Measurements from ENCODE around the gene GALNS.

GALNS gene

DNA sequence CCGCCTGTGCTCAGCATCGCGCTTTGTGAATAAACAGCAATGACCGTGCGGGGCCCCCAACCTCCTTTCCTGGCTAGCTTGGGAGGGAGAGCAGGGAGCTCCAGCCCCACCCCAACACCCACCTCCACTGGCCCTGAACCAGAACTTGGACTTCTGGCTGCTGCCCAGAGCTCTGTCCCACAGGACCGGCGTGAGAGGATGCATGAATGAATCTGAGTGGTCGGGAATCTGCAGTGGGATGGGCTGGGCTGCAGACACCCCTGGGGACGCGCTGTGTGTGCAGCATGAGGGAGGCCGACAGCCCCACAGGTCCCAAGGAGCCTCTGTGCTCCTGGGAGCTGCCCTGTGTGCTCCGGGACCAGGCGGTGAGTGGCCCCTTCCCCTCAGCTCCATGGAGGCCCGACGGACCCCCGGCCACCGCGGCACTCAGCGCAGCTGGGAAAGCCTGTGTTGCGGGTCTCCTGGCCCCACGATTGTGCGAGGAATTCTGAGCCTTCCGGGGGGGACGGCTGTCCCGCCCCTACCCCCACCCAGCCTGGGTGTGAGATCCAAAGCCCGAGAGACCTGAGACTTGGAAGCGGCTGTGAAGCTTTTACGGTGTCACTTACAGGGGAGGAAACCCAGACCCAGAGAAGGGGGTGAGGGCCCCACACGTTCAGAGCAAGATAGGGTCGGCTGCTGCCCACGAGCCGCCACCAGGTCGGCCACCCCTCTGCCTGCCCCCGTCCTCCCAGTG is 77.2 kb downstream of the GALNS start:
- no peak overlapping the region for H3K4me3 ChIP-seq (ENCODE audit: insufficient read length, low read depth)
- peaks cover 19% of the 10 kb centered on the region for H3K27me3 ChIP-seq (ENCODE audit: insufficient read depth, insufficient read length)
- peaks cover 28% of the 10 kb centered on the region for H3K36me3 ChIP-seq (ENCODE audit: insufficient read depth, insufficient read length, low read length)
- no peak for TF ChIP-seq YY1 (IDR thresholded peaks at IDR 0.05; ENCODE audit: insufficient read depth, insufficient read length)
- DNase-seq (ENCODE audit: low read depth, low spot score) = no peak
- no peaks in the 10 kb centered on the region for H3K9me3 ChIP-seq (ENCODE audit: insufficient read depth, low read length)
- peaks cover 55% of the 10 kb centered on the region for H3K4me1 ChIP-seq (ENCODE audit: insufficient read depth, insufficient read length)
- peak overlapping the region; percentile 42 for H3K9ac ChIP-seq (ENCODE audit: insufficient read length, low read depth)

DNA sequence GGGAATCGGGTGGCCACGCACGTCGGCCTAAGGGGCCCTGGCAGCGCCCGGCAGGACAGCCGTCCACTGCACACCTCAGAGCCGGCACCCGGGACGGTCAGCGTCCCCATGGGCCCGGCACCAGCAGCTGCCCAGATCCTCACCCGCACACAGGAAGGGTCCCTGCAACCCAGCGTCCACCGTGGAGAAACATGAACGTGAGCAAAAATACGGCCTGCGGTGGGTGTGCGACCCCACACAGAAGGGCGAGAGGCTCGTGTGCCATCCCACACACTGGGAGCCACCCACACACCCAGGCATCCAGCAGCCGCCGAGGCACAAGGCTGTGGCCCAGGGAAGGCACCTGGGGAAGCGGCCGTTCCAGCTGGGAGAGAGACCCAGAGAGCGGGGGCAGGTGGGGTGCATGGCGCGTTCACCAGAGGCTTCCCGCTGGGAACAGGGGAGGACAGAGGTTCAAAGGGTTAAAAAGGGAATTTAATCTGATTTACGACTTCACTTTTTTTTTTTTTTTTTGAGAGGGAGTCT is 78.1 kb downstream of the GALNS start:
- H3K27me3 ChIP-seq (ENCODE audit: insufficient read depth, insufficient read length) = peaks cover 22% of the 10 kb centered on the region
- H3K4me1 ChIP-seq (ENCODE audit: insufficient read depth, insufficient read length) = peaks cover 56% of the 10 kb centered on the region
- no peaks in the 10 kb centered on the region for H3K9me3 ChIP-seq (ENCODE audit: insufficient read depth, low read length)
- TF ChIP-seq ZNF274 (IDR thresholded peaks at IDR 0.05; ENCODE audit: low read depth, low read length) (no peak), YY1 (IDR thresholded peaks at IDR 0.05; ENCODE audit: insufficient read depth, insufficient read length) (no peak), SUZ12 (IDR thresholded peaks at IDR 0.05; ENCODE audit: extremely low read depth, insufficient read depth, insufficient read length) (no peak)
- no peak overlapping the region for H3K4me3 ChIP-seq (ENCODE audit: insufficient read length, low read depth)
- peak overlapping the region; percentile 32 for H3K9ac ChIP-seq (ENCODE audit: insufficient read length, low read depth)
- DNase-seq (ENCODE audit: low read depth, low spot score) = no peak
- peaks cover 29% of the 10 kb centered on the region for H3K36me3 ChIP-seq (ENCODE audit: insufficient read depth, insufficient read length, low read length)

DNA sequence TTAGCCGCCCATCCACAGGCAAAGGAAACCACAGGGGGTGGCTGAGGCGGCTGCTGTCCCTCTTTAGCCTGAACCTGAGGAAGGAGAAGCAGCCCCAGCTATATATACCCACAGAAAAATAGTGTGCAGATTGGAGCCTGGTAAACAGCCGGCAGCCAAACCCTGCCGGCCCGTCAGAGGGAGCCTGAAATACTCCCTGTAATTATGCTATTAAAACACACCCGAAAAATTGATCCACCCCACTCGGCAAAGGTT is 78.5 kb downstream of the GALNS start:
- no peak overlapping the region for H3K4me3 ChIP-seq (ENCODE audit: insufficient read length, low read depth)
- DNase-seq (ENCODE audit: low read depth, low spot score) = no peak
- peaks cover 27% of the 10 kb centered on the region for H3K36me3 ChIP-seq (ENCODE audit: insufficient read depth, insufficient read length, low read length)
- H3K4me1 ChIP-seq (ENCODE audit: insufficient read depth, insufficient read length) = peaks cover 60% of the 10 kb centered on the region
- H3K9ac ChIP-seq (ENCODE audit: insufficient read length, low read depth) = peak overlapping the region; percentile 32
- no peaks in the 10 kb centered on the region for H3K9me3 ChIP-seq (ENCODE audit: insufficient read depth, low read length)
- peaks cover 26% of the 10 kb centered on the region for H3K27me3 ChIP-seq (ENCODE audit: insufficient read depth, insufficient read length)
- TF ChIP-seq SUZ12 (IDR thresholded peaks at IDR 0.05; ENCODE audit: extremely low read depth, insufficient read depth, insufficient read length) (no peak), YY1 (IDR thresholded peaks at IDR 0.05; ENCODE audit: insufficient read depth, insufficient read length) (no peak), ZNF274 (IDR thresholded peaks at IDR 0.05; ENCODE audit: low read depth, low read length) (no peak)

DNA sequence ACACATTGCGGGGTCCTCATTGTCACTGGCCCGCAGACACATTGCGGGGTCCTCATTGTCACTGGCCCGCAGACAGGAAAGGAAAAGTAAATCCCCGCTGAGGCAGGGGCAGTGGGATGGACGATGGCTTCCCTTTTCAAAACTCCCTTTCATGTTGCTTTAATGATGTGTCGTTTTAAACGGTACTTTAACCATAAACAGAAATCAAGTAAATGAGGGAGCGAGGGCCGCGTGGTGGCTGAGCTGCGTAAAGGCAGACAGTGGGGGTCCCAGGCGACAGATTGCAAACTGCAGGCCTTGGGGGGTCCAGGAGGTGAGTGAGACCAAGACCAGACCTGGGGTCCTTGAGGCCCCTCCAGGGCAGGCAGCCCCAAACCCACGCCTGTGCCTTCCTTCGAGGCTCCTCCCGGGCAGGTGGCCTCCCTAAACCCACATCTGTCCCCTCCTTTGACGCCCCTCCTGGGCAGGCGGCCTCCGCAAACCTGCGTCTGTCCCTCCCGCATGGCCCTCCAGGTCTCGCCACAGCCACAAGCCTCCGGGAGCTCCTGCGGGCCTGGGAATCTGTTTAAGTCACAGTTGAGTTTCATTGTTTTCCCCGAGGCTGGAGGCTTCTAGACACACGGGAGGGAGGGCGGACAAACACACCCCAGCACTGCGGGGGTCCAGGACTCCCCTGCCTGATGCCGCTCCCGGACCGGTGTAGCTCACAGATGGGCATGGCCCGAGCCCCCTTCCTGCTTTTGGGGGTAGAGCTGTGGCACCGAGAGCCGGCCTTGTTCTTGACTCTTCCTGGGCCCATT is 79.1 kb downstream of the GALNS start:
- DNase-seq (ENCODE audit: low read depth, low spot score) = no peak
- peak overlapping the region; percentile 76 for H3K9ac ChIP-seq (ENCODE audit: insufficient read length, low read depth)
- H3K9me3 ChIP-seq (ENCODE audit: insufficient read depth, low read length) = no peaks in the 10 kb centered on the region
- H3K4me3 ChIP-seq (ENCODE audit: insufficient read length, low read depth) = no peak overlapping the region
- no peak for TF ChIP-seq YY1 (IDR thresholded peaks at IDR 0.05; ENCODE audit: insufficient read depth, insufficient read length)
- H3K4me1 ChIP-seq (ENCODE audit: insufficient read depth, insufficient read length) = peaks cover 65% of the 10 kb centered on the region
- peaks cover 29% of the 10 kb centered on the region for H3K27me3 ChIP-seq (ENCODE audit: insufficient read depth, insufficient read length)
- H3K36me3 ChIP-seq (ENCODE audit: insufficient read depth, insufficient read length, low read length) = peaks cover 27% of the 10 kb centered on the region

DNA sequence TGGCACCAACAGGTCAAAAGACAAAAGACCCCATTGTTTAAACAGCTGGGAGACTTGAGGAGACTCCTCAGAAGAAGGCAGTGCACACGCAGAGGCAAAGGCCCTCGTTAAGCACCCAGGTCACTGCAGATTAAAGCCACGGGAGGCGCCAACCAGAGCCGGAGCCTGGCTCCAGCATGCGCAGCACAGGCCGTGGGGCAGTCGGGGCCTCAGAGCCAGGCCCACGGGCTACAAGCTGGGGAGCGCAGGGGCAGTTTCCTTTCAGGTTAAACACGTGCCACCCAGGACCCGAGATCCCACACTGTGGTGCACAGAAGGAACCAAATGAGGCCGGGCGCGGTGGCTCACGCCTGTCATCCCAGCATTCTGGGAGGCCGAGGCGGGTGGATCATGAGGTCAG is 80.9 kb downstream of the GALNS start:
- no peaks in the 10 kb centered on the region for H3K9me3 ChIP-seq (ENCODE audit: insufficient read depth, low read length)
- H3K36me3 ChIP-seq (ENCODE audit: insufficient read depth, insufficient read length, low read length) = peaks cover 33% of the 10 kb centered on the region
- H3K4me1 ChIP-seq (ENCODE audit: insufficient read depth, insufficient read length) = peaks cover 56% of the 10 kb centered on the region
- no peak overlapping the region for H3K4me3 ChIP-seq (ENCODE audit: insufficient read length, low read depth)
- H3K27me3 ChIP-seq (ENCODE audit: insufficient read depth, insufficient read length) = peaks cover 40% of the 10 kb centered on the region
- H3K9ac ChIP-seq (ENCODE audit: insufficient read length, low read depth) = no peak overlapping the region
- no peak for DNase-seq (ENCODE audit: low read depth, low spot score)
- TF ChIP-seq SUZ12 (IDR thresholded peaks at IDR 0.05; ENCODE audit: extremely low read depth, insufficient read depth, insufficient read length) = no peak
- TF ChIP-seq YY1 (IDR thresholded peaks at IDR 0.05; ENCODE audit: insufficient read depth, insufficient read length) = no peak
- TF ChIP-seq ZNF274 (IDR thresholded peaks at IDR 0.05; ENCODE audit: low read depth, low read length) = no peak

DNA sequence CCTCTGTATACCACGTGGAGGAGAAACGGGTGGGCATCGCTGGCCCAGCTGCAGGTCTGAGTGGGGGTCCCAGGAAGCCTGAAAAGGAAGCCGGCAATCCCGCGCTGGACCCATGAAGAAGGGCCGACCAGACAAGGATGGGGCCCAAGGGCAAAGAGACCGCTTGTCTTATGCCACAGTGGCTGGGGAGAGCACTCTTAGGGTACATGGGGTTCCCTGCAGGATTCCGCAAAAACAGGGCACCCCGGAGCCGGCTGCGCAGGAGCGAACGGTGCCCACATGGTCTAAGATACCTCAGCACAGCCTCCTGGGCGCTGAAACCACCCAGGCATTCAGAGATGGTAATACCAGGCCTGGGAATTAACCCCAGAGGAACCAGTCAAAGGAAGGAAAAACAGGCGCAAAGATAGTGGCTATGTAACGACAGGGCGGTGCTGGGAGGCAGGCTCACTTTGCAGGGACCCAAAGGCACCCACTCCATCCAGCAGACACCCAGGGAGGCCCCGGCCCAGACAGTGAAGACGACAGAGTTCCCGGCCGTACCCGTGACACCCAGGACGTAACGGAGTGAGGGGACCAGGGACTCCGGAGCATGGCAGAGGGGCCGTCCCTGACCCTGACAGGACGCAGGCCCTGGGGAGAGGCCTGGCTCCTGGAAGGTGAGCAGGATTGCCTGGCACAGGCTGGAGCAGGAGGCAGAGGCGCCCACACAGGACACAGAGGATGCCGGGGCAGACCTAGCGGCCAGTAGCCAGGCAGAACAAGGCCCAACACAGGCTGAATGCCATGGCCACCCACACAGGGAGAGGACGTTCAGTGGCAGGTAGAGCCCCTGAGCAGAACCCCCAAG is 82.0 kb downstream of the GALNS start:
- H3K4me3 ChIP-seq (ENCODE audit: insufficient read length, low read depth) = no peak overlapping the region
- peaks cover 45% of the 10 kb centered on the region for H3K27me3 ChIP-seq (ENCODE audit: insufficient read depth, insufficient read length)
- TF ChIP-seq ZNF274 (IDR thresholded peaks at IDR 0.05; ENCODE audit: low read depth, low read length) = no peak
- TF ChIP-seq YY1 (IDR thresholded peaks at IDR 0.05; ENCODE audit: insufficient read depth, insufficient read length) = no peak
- no peak for TF ChIP-seq SUZ12 (IDR thresholded peaks at IDR 0.05; ENCODE audit: extremely low read depth, insufficient read depth, insufficient read length)
- DNase-seq (ENCODE audit: low read depth, low spot score) = no peak
- peaks cover 30% of the 10 kb centered on the region for H3K36me3 ChIP-seq (ENCODE audit: insufficient read depth, insufficient read length, low read length)
- peak overlapping the region; percentile 51 for H3K9ac ChIP-seq (ENCODE audit: insufficient read length, low read depth)
- no peaks in the 10 kb centered on the region for H3K9me3 ChIP-seq (ENCODE audit: insufficient read depth, low read length)
- peaks cover 59% of the 10 kb centered on the region for H3K4me1 ChIP-seq (ENCODE audit: insufficient read depth, insufficient read length)

DNA sequence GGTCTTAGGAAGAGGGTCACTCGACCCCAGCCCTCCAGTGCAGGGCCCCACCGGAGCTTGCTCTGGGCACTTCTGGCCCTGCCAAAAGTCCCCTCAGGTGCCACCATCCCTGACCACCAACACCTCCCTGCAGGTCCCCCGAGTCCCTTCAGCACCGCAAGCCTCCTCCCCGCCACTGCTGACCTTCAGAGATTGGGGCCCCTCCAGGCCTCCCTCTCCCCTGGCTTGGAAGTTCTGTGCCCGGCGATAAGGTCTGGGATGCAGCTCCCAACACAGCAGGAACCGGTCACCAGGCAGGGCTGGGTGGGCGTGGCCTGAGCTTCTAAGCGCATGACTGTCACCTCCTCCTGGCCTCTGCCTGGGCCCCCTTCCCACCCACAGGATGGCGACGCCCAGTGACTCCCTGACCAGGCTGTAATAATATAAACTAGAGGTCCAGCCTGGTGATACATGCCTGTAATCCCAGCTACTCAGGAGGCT is 82.9 kb downstream of the GALNS start:
- TF ChIP-seq ZNF274 (IDR thresholded peaks at IDR 0.05; ENCODE audit: low read depth, low read length) = no peak
- TF ChIP-seq YY1 (IDR thresholded peaks at IDR 0.05; ENCODE audit: insufficient read depth, insufficient read length) = no peak
- no peak for TF ChIP-seq SUZ12 (IDR thresholded peaks at IDR 0.05; ENCODE audit: extremely low read depth, insufficient read depth, insufficient read length)

More for the DNA sequence above, 82.9 kb downstream of the GALNS start:
- Histone ChIP-seq H3K4me3 (ENCODE audit: insufficient read length, low read depth) (no peak overlapping the region), H3K4me1 (ENCODE audit: insufficient read depth, insufficient read length) (peaks cover 62% of the 10 kb centered on the region), H3K36me3 (ENCODE audit: insufficient read depth, insufficient read length, low read length) (peaks cover 28% of the 10 kb centered on the region), H3K27me3 (ENCODE audit: insufficient read depth, insufficient read length) (peaks cover 45% of the 10 kb centered on the region), H3K9me3 (ENCODE audit: insufficient read depth, low read length) (no peaks in the 10 kb centered on the region), H3K9ac (ENCODE audit: insufficient read length, low read depth) (no peak overlapping the region)
- no peak for DNase-seq (ENCODE audit: low read depth, low spot score)

All from NT2/D1 (cell line).